ENCODE measurements around the gene GRAP.

GRAP gene

DNA sequence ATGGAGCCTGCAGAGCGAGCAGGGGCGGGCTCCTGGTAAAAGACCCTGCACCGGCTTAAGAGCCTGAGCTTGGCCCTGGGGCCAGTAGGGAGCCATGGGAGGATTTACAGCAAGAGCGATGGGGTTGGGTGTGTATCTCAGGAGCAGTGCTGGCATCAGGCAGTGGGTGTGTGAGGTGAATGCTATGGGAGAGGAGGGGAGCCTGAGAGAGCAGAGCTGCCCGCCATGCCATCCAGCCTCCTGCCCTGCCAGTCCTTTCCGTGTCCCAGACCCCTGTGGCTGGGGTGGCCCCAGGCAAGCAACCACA is 65.5 kb downstream of the GRAP start:
- ATAC-seq: no peak

DNA sequence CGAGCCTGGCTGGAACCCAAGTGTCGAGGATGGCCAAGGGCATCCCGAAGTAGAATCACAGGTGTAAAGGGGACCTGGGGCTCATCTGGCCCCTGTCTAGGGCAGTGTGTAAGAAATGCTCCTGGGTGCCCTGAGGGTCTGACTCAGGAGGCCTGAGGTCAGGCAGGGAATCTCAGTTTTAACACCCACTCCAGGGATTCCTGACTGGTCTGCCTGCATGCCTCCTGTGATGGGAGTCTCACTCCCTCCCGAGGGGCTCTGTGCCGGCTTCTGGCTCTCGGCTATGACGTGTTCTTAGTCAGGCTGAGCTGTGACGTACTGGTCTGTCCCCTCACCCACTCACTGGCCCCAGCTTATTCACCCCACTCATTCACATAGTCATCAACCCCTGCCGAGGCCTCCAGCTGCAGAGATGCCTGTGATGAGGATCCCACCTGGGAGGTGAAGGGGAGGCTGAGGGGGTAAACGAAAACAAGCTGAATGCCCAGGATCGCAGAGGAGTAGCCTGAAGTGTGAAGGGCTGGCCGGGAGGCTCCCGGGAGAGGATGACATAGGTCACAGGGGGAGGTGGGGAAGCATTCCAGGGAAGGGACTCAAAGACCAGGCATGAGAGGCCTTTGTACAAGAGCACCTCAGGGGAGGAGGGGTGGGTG is 65.9 kb downstream of the GRAP start:
- ATAC-seq: no peak

- ATAC-seq: no peak
Observed at GRCh38 chr17:18978655-18979054, 68.1 kb downstream of the GRAP start.

- no peak for ATAC-seq
Observed at GRCh38 chr17:18978050-18978449, 68.7 kb downstream of the GRAP start.

DNA sequence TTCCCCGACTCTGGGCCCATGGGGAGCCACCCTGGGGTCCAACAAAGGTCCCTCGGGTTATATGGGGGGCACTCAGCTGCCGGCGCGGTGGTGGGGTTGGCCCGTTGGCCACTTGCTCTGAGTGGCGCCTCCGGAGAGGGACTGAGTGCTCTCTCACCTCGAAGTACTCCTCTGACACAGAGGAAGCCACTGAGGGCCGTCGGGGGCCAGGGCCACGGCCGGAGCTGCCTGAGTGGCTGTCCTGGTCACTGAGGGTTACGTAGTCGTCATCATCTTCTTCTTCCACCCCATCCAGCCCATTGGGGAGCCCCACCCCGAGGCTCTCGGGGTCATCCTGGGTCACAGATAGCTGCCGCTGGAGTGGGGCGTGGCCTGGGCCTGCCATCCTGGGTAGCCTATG is 69.1 kb downstream of the GRAP start:
- no peak for ATAC-seq

- ATAC-seq: no peak
Observed at GRCh38 chr17:18977021-18977420, 69.7 kb downstream of the GRAP start.

- no peak for ATAC-seq
Observed at GRCh38 chr17:18976201-18976600, 70.6 kb downstream of the GRAP start.

DNA sequence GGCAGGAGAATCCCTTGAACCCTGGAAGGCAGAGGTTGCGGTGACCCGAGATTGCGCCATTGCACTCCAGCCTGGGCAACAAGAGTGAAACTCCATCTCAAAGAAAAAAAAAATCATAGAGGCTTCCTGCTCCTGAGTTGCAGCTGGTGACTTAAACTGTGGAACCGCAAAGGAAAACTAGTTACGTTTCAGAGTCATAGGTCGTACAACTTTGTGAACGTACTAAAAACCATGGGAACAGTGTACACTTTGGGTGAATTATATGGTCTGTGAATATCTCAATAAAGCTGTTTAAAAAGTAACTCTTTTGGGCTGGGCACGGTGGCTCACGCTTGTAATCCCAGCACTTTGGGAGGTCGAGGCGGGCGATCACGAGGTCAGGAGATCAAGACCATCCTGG is 71.2 kb downstream of the GRAP start:
- no peak for ATAC-seq

- peak; percentile 57 to 74 for ATAC-seq
Observed at GRCh38 chr17:18974407-18975149, 72.2 kb downstream of the GRAP start.

GRCh38 chr17:18971801-18972200 is 75.0 kb downstream of the GRAP start:
- no peak for ATAC-seq

Measured in activated CD4-positive, CD25-positive, alpha-beta regulatory T cell treated with anti-CD3 and anti-CD28 coated beads, Interleukin-2, amount 50 U/mL, for 24 hours (primary cell).